HepG2 (cell line): ENCODE results near the gene MYLK. TPM values are rescaled to one million over a fixed set of nuclear protein-coding genes. Genes with fewer than 3 reads are reported as not detected.

ENCODE experiments used
- GABPB1 ChIP-seq: IDR thresholded peaks from 2 replicates; pipeline ENCODE4 v1.6.1; 2016; ENCODE audit warnings: mild to moderate bottlenecking, missing genetic modification reagents, moderate library complexity, missing compliant biosample characterization
- HNF4G ChIP-seq, 2 experiments: sonication (generic) in 1 of 2; formaldehyde crosslinking in 1 of 2; IDR thresholded peaks; 2 replicates each; pipeline versions ENCODE4 v1.4.0 to v1.6.1; 2011 to 2020; ENCODE audit warnings: borderline replicate concordance in 2 of 2, low read depth in 2 of 2, mild to moderate bottlenecking in 2 of 2, low read length in 1 of 2, missing genetic modification reagents in 1 of 2, moderate library complexity in 1 of 2
- KLF12 ChIP-seq: sonication (generic); formaldehyde crosslinking; IDR thresholded peaks from 2 replicates; pipeline ENCODE4 v1.4.0; 2020; ENCODE audit warnings: missing genetic modification reagents, borderline replicate concordance
- MAFK ChIP-seq, 2 experiments: IDR thresholded peaks in 1 of 2; conservative IDR thresholded peaks in 1 of 2; 2 replicates each; pipeline ENCODE4 v1.6.1; 2011; ENCODE audit warnings: improper control_type of control experiment in 2 of 2, low read length in 2 of 2
- MEF2D ChIP-seq: sonication (generic); formaldehyde crosslinking; IDR thresholded peaks from 2 replicates; pipeline ENCODE4 v1.5.1; 2020; ENCODE audit warnings: mild to moderate bottlenecking, missing genetic modification reagents
- MIXL1 ChIP-seq: IDR thresholded peaks from 2 replicates; pipeline ENCODE4 v1.6.1; 2016
- NCOA1 ChIP-seq: sonication (generic); formaldehyde crosslinking; IDR thresholded peaks from 2 replicates; pipeline ENCODE4 v1.9.0; 2021; ENCODE audit warnings: missing genetic modification reagents
- NFATC3 ChIP-seq: sonication (generic); formaldehyde crosslinking; IDR thresholded peaks from 2 replicates; pipeline ENCODE4 v1.5.1; 2020; ENCODE audit warnings: mild to moderate bottlenecking, missing genetic modification reagents
- NFKBIZ ChIP-seq: IDR thresholded peaks from 2 replicates; pipeline ENCODE4 v1.6.1; 2018; ENCODE audit warnings: missing genetic modification reagents, missing compliant biosample characterization
- SOX5 ChIP-seq: IDR thresholded peaks from 2 replicates; pipeline ENCODE4 v1.6.1; 2016; ENCODE audit warnings: borderline replicate concordance
- TBX3 ChIP-seq: fragments of 450-650 bp; IDR thresholded peaks from 2 replicates; pipeline ENCODE4 v1.6.1; 2017; ENCODE audit warnings: antibody characterized with exemption, mild to moderate bottlenecking, inconsistent platforms, borderline replicate concordance
- TGIF2 ChIP-seq: IDR thresholded peaks from 2 replicates; pipeline ENCODE4 v1.6.1; 2016; ENCODE audit warnings: control low read depth, missing compliant biosample characterization
- ZFP36 ChIP-seq: fragments of 150-350 bp; IDR thresholded peaks from 2 replicates; pipeline ENCODE4 v1.6.1; 2018; ENCODE audit warnings: borderline replicate concordance, low read length, low read depth; ENCODE audit not compliant: partially characterized antibody
- ZFP36L1 ChIP-seq: sonication (generic); formaldehyde crosslinking; IDR thresholded peaks from 2 replicates; pipeline ENCODE4 v1.8.0; 2022; ENCODE audit warnings: mild to moderate bottlenecking, missing genetic modification reagents, moderate library complexity
- ZNF33B ChIP-seq: sonication (generic); formaldehyde crosslinking; IDR thresholded peaks from 2 replicates; pipeline ENCODE4 v1.5.1; 2020; ENCODE audit warnings: mild to moderate bottlenecking, missing genetic modification reagents
- ZNF501 ChIP-seq: sonication (generic); formaldehyde crosslinking; IDR thresholded peaks from 2 replicates; pipeline ENCODE4 v1.5.1; 2020; ENCODE audit warnings: mild to moderate bottlenecking, moderate library complexity, missing genetic modification reagents
- ZNF572 ChIP-seq: sonication (generic); formaldehyde crosslinking; IDR thresholded peaks from 2 replicates; pipeline ENCODE4 v1.5.1; 2020; ENCODE audit warnings: mild to moderate bottlenecking, missing genetic modification reagents
- ZNF616 ChIP-seq: sonication (generic); formaldehyde crosslinking; IDR thresholded peaks from 2 replicates; pipeline ENCODE4 v1.5.0; 2020; ENCODE audit warnings: low read depth, mild to moderate bottlenecking, missing genetic modification reagents
- polyA plus RNA-seq, 8 experiments: library from polyadenylated mRNA; depleted of rRNA in 3 of 8; stranded (reverse) in 7 of 8; unstranded in 1 of 8; fragments of >200 nt; fragmentation: Illumina TruSeq in 4 of 8; extraction: Trizol in 4 of 8; gene quantifications; 2 replicates each; pipeline versions ENCODE4 v1.2.1 to v1.2.3, GENCODE V29; 2011 to 2016; ENCODE audit warnings: low read depth in 4 of 8, missing spikeins in 1 of 8, mixed read lengths in 1 of 8; ENCODE audit not compliant: insufficient read depth in 1 of 8
- total RNA-seq, 5 experiments: library from RNA; depleted of rRNA; stranded (reverse); fragments of >200 nt; fragmentation: Illumina TruSeq; extraction: Trizol; gene quantifications; 2 replicates each; pipeline ENCODE4 v1.2.3, GENCODE V29; 2016; ENCODE audit warnings: low read depth in 1 of 5
- TF ChIP-seq, protein P1 (sequence below): sonication (generic); formaldehyde crosslinking; conservative IDR thresholded peaks from 2 replicates; pipeline ENCODE4 v1.8.1; 2023; ENCODE audit warnings: missing genetic modification reagents
- TF ChIP-seq, protein P2 (sequence below): sonication (generic); formaldehyde crosslinking; IDR thresholded peaks from 2 replicates; pipeline ENCODE4 v1.5.0; 2020; ENCODE audit warnings: mild to moderate bottlenecking, missing genetic modification reagents
- TF ChIP-seq, protein P3 (sequence below): sonication (generic); formaldehyde crosslinking; IDR thresholded peaks from 2 replicates; pipeline ENCODE4 v1.4.0; 2020; ENCODE audit warnings: mild to moderate bottlenecking, missing genetic modification reagents
- TF ChIP-seq, protein P4 (sequence below), 2 experiments: sonication (generic) in 1 of 2; formaldehyde crosslinking in 1 of 2; IDR thresholded peaks; 2 replicates each; pipeline versions ENCODE4 v1.4.0 to v1.6.1; 2016 to 2020; ENCODE audit warnings: borderline replicate concordance in 1 of 2, low read depth in 1 of 2, mild to moderate bottlenecking in 1 of 2, missing genetic modification reagents in 1 of 2

MYLK gene
- total and polyA plus RNA-seq, 2 of the 13 experiments (the other 11 are each of a cell fraction or from before 2014, with no cell fraction given), result 10.6 to 34.9 TPM

DNA sequence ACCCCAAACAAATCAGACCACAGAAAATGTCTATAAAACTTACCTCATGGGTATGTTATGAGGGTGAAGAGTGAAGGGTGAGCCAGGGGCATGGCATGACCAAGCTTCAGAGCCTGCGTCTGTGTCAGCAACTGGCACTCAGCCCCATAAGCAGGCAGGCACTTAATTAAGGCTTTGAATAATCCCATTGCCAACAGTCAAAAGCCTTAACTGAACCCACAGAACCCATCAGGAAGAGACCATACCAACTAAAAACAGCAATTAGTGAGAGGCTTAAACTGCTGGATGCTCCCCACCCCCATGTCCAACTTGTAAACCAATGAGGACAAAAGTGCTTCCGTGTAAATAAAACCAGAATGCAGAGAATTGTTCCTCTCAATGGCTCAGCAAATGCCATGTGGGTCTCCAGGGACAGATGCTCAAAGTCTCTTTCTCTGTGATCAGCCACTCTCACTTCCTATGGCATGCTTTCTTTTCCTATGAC lies 126.0 kb downstream of the MYLK start (continued):
- TF ChIP-seq, protein P1, sequence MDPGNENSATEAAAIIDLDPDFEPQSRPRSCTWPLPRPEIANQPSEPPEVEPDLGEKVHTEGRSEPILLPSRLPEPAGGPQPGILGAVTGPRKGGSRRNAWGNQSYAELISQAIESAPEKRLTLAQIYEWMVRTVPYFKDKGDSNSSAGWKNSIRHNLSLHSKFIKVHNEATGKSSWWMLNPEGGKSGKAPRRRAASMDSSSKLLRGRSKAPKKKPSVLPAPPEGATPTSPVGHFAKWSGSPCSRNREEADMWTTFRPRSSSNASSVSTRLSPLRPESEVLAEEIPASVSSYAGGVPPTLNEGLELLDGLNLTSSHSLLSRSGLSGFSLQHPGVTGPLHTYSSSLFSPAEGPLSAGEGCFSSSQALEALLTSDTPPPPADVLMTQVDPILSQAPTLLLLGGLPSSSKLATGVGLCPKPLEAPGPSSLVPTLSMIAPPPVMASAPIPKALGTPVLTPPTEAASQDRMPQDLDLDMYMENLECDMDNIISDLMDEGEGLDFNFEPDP (CRISPR knock-in tag), result no peak
- TF ChIP-seq ZNF616 (CRISPR knock-in tag) (no peak), MIXL1 (CRISPR knock-in tag) (0 out of 2 replicates have a peak, but pooled peaks have one; percentile 25), MEF2D (CRISPR knock-in tag) (no peak), ZNF572 (CRISPR knock-in tag) (no peak), HNF4G (IDR thresholded peaks at IDR 0.05; ENCODE audit: borderline replicate concordance, low read depth, low read length) (peak; percentile 37; the same call in 1 of the 2 replicates), HNF4G (CRISPR knock-in tag; IDR thresholded peaks at IDR 0.05; ENCODE audit: borderline replicate concordance, low read depth) (0 out of 2 replicates have a peak, but pooled peaks have one; percentile 23), SOX5 (CRISPR knock-in tag) (peak; percentile 92), KLF12 (CRISPR knock-in tag) (no peak), NCOA1 (no peak), ZNF501 (CRISPR knock-in tag) (no peak; the same call in 1 of the 2 replicates), TGIF2 (CRISPR knock-in tag) (peak; percentile 54; the same call in 1 of the 2 replicates), ZFP36L1 (no peak), ZNF33B (CRISPR knock-in tag) (no peak), NFKBIZ (CRISPR knock-in tag) (no peak), ZFP36 (no peak), NFATC3 (CRISPR knock-in tag) (no peak), GABPB1 (CRISPR knock-in tag) (no peak), TBX3 (no peak; the same call in 1 of the 2 replicates), MAFK (conservative IDR thresholded peaks at IDR 0.05 in 1 of 2, IDR thresholded peaks at IDR 0.05 in 1 of 2; ENCODE audit: low read length in 2 of 2) (no peak)
- TF ChIP-seq, protein P2, sequence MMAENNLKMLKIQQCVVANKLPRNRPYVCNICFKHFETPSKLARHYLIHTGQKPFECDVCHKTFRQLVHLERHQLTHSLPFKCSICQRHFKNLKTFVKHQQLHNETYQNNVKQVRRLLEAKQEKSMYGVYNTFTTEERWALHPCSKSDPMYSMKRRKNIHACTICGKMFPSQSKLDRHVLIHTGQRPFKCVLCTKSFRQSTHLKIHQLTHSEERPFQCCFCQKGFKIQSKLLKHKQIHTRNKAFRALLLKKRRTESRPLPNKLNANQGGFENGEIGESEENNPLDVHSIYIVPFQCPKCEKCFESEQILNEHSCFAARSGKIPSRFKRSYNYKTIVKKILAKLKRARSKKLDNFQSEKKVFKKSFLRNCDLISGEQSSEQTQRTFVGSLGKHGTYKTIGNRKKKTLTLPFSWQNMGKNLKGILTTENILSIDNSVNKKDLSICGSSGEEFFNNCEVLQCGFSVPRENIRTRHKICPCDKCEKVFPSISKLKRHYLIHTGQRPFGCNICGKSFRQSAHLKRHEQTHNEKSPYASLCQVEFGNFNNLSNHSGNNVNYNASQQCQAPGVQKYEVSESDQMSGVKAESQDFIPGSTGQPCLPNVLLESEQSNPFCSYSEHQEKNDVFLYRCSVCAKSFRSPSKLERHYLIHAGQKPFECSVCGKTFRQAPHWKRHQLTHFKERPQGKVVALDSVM (CRISPR knock-in tag), result no peak
- TF ChIP-seq, protein P3, sequence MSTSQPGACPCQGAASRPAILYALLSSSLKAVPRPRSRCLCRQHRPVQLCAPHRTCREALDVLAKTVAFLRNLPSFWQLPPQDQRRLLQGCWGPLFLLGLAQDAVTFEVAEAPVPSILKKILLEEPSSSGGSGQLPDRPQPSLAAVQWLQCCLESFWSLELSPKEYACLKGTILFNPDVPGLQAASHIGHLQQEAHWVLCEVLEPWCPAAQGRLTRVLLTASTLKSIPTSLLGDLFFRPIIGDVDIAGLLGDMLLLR (CRISPR knock-in tag), result no peak
- TF ChIP-seq, protein P4, sequence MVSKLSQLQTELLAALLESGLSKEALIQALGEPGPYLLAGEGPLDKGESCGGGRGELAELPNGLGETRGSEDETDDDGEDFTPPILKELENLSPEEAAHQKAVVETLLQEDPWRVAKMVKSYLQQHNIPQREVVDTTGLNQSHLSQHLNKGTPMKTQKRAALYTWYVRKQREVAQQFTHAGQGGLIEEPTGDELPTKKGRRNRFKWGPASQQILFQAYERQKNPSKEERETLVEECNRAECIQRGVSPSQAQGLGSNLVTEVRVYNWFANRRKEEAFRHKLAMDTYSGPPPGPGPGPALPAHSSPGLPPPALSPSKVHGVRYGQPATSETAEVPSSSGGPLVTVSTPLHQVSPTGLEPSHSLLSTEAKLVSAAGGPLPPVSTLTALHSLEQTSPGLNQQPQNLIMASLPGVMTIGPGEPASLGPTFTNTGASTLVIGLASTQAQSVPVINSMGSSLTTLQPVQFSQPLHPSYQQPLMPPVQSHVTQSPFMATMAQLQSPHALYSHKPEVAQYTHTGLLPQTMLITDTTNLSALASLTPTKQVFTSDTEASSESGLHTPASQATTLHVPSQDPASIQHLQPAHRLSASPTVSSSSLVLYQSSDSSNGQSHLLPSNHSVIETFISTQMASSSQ (IDR thresholded peaks at IDR 0.05; ENCODE audit: low read depth), result peak; percentile 46; the same call in 1 of the 2 replicates
- TF ChIP-seq, protein P4 (CRISPR knock-in tag; IDR thresholded peaks at IDR 0.05; ENCODE audit: borderline replicate concordance), result no peak; the same call in 1 of the 2 replicates
